DMS 273 (cell line): ENCODE data around the gene MYBPH.
A peak's percentile ranks its signal among the peaks of the same experiment; 100 is the strongest.

ENCODE experiments used
- DNase-seq: peaks from one replicate; lab custom pipeline; 2025; ENCODE audit not compliant: unreplicated experiment; lab: John Stamatoyannopoulos, UW

MYBPH gene, protein sequence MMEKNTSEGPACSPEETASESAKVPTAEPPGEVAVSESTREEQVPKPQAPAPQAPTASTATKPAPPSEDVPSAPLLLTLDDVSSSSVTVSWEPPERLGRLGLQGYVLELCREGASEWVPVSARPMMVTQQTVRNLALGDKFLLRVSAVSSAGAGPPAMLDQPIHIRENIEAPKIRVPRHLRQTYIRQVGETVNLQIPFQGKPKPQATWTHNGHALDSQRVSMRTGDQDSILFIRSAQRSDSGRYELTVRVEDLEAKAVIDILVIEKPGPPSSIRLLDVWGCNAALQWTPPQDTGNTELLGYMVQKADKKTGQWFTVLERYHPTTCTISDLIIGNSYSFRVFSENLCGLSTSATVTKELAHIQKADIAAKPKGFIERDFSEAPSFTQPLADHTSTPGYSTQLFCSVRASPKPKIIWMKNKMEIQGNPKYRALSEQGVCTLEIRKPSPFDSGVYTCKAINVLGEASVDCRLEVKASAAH

GRCh38 chr1:203175237-203175826 is at the start of gene MYBPH:
Gene MYBPH (minus strand): TSS chr1:203175826. CDS start chr1:203175755, 71 bp downstream.
- no peak for DNase-seq

DNA sequence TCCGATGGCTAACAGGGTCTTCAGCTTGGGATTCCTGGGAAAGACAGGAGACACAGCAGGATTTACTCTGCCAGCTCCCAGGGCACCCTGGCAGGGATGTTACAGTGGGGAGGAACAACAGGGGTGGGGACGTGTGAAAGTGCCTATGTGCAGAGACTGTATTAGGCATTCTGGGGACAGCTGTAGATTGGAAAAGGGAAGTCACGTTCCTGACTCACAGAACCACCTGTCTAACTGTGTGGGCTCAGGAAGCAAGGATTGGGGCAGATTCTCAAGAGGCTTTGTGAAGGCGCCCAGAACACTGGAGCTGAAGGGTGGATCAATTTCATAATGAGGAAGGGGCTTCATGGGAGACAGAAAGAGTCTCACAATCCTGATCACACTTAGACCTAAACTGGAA is 49.4 kb upstream of the MYBPH start:
- no peak for DNase-seq

DNA sequence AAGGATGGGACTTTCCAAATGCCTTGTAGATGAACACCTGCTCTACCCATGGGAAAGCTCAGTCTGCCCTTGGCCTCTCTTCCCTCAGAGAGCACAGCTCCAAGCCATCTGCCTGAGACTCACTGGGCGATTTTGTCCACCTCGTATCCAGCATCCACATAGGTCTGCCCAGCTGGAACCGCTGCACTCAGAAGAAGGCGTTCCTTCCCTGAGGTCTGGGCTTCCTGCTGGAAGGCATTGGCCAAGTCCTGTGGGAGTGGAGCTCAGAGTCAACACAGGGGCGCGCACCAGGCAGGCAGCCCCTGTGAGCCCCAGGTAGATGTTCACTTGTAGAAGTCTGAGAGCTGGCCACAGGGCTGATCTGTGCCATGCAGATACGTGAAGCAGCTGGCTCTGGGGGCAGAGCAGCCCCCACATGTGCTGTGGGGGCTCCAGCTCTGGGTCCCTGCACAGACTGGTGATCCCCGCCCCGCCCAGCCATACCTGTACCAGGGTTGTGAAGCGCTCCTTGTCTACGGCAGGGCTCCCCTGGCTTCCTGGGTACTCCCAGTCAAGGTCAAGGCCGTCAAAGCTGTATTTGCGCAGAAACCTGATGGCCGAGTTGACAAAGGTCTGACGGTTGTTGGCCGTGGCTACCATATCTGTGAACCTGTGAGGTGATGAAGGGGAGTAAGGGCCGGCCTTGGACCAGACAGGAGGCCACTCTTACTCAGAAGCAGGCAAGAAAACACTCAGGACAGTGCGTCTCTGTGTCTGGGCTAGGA is 47.6 kb upstream of the MYBPH start:
- no peak for DNase-seq

- DNase-seq = no peak
Observed at GRCh38 chr1:203219934-203220333, 44.3 kb upstream of the MYBPH start.

DNA sequence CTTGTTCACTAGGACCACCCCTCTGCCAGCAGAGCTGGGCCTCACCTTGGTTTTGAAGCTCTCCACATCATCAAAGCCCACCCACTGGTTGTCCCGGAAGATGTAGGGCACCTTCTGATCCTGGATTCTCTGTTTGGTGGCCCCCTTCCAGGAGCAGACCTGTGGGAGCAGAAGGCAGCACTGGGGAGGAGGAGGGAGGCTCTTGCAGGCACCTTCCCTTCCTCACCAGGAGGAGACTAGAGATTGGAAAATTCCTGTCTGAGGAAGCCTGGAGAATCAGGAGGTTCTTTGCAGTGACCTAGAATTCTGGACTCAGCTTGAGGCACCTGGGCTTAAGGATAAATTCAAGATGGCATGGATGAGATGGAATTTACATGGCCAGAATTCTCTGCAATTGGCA is 43.5 kb upstream of the MYBPH start:
- DNase-seq = no peak

DNA sequence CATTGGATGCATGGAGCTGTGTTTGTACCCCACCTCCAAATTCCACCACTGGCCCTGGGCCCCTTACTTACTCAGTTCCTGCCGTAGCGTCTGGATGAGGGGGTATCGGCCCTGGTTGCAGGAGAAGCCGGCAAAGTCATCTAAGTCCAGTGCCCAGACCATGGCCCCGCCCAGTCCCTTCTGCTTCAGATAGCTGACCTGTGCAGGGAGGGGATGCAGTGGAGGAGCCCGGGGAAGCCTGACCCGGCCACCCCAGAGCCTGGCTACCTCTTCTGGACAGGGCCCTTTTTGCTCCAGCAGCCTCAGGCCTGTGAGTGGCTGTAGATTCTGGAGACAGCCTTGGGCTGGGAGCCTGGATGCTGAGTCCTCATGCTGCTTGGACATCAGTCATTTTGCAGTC is 42.0 kb upstream of the MYBPH start:
- DNase-seq = no peak

GRCh38 chr1:203217139-203217655 is 41.6 kb upstream of the MYBPH start:
- DNase-seq = peak; percentile 51

- DNase-seq = peak; percentile 90
Observed at GRCh38 chr1:203216274-203217138, 40.9 kb upstream of the MYBPH start.

- DNase-seq = no peak
Observed at GRCh38 chr1:203215573-203215972, 39.9 kb upstream of the MYBPH start.

DNA sequence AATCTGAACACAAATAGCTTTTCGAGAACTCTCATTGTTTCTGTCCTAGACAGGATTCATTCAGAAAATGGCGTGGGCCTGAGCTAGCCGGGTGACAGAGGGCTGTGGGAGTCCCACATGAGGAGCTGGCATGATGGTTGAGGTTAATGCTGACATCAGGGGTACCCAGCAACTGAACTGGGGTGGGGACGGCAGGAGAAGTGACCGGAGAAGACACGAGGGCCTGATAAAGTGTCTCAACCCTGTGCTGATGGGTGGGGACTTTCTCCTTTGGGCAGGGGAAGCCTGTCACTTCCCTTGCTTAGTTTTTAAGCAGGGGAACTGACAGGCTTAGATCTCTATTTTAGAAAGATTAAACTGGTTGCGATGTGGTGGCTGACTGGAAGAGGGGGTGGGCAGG is 39.2 kb upstream of the MYBPH start:
- no peak for DNase-seq

GRCh38 chr1:203213126-203213525 is 37.5 kb upstream of the MYBPH start:
- DNase-seq = no peak

DNA sequence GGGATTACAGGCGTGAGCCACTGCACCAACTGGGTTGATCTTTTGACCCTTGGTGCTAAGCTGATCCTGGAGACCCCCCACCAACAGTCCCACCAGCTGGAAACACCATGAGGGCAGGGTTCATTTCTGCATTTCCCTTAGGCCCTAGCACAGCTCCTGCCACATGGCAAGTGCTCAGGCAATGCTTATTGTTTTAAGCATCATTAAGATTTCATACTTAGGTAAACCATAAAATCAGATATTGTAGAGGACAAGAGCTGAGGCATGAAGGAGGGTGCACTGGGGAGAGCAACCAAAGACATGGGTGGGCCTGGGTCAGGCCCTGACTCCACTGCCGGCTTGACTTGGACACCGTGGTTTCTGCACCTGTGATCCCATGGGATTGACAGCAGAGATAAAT is 36.2 kb upstream of the MYBPH start:
- DNase-seq = no peak

- DNase-seq = no peak
Observed at GRCh38 chr1:203210988-203211387, 35.4 kb upstream of the MYBPH start.

DNA sequence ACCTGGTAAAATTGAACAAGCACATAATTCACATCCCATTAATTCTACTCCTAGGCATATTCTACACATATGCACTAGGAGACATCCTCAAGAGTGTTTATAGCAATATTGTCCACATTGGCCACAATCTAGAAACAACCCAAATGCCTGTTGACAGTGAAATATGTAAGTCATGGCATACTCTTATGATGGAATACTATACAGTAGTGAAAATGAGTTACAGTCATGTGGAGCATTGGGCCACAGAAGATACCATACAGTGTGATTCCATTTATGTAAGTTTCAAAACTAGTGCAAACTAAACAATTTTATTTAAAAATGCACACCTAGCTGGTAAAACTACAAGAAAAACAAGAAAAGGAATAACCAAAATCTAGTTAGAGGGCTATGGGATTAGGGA is 34.7 kb upstream of the MYBPH start:
- DNase-seq = no peak

DNA sequence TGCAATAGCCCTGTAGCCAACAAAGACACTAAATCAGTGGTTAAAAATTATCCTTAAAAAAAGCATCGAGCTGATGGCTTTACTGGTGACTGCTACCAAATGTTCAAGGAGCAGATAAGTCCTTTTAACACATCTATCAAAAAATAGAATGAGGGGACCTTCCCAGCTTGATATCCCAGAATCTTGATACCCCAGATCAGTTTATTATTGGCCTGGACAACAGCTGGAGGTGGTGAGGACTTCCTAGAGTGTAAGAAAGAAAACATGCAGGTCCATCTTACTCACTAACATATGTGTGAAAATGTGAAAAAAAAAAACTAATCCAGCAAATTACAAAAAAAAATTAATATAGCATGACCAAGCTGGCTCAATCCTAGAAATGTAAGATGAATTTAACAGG is 32.6 kb upstream of the MYBPH start:
- no peak for DNase-seq

GRCh38 chr1:203207751-203208150 is 32.1 kb upstream of the MYBPH start:
- peak; percentile 58 for DNase-seq

DNA sequence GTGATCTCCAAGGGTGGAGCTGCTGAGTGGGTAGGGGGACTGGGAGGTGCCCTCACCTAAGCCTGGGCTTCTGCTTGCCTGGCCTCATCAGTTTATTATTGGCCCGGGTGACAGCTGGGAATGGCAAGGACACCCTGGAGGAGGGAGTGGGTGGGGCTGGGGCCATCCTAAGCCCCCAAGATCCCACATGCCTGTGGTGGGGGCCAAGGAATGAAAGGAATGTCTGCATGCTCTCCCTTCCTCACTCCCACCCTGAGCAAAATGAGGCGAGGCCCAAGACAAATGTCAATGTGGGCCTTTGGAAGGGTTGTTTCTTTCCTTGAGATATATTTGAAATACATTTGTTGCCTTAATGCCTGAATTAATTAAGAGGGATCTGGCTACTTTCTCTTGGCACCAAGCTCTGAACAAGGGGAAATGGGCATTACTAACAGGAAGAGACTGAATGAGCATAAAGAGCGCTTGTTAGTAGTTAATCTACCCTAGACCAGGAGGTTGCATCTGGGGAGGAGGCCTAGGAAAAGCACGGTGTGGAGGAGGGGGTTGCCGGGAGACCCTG is 30.6 kb upstream of the MYBPH start:
- no peak for DNase-seq

DNA sequence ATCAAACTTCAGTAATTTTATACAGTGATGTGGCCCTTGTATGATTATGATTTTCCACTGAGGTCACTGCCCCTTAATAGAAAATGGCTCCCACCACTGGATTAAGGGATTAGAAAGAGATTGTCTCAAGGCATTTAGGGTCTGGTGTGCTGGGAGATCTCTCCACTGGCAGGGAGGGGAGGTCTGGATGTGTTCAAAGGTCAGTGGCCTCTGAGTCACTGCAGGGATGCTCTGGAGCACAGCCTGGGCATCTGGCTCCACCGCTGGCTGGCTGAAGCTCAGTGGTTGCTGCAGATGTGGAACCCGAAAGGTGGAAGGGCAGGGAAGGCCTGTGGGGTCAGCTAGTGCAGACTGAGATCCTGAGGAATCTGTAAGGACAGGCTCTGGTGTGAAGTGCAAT is 29.1 kb upstream of the MYBPH start:
- no peak for DNase-seq

GRCh38 chr1:203202431-203203245 is 27.0 kb upstream of the MYBPH start:
- no peak for DNase-seq
